IMR-90 (cell line): ENCODE data around the gene KCNS1. TPM values are rescaled to one million over a fixed set of nuclear protein-coding genes. Genes with fewer than 3 reads are reported as not detected.
A peak's percentile ranks its signal among the peaks of the same experiment; 100 is the strongest.

ENCODE experiments used
- ATAC-seq: fragments of 200-7000 bp; cut with Tn5 transposase; 2 replicates; pipeline ENCODE4 v1.9.1; 2020; ENCODE audit warnings: low read depth, mild to moderate bottlenecking, moderate library complexity
- BruUV-seq: library from RNA; stranded (reverse); fragments of 400-500 nt; replicated peaks from 2 replicates; lab custom pipeline; 2021; lab: Mats Ljungman, UMichigan
- CTCF ChIA-PET: fragments of 300-600 bp; formaldehyde crosslinking; extraction: SDS; loops from one replicate; lab custom pipeline; 2021; ENCODE audit warnings: antibody characterized with exemption; lab: Yijun Ruan, JAX
- POLR2A ChIA-PET: fragments of 300-600 bp; sonication (Branson Sonifier 250); formaldehyde crosslinking; loops from one replicate; lab custom pipeline; 2022; ENCODE audit warnings: antibody characterized with exemption; ENCODE audit not compliant: unreplicated experiment; lab: Charles Lee
- DNase-seq: peaks from one replicate; pipeline ENCODE4 v3.0.0; 2013
- H2AFZ ChIP-seq: replicated peaks from 2 replicates; pipeline ENCODE3; 2013; ENCODE audit warnings: low read length, mild to moderate bottlenecking; ENCODE audit not compliant: poor library complexity
- H2AK5ac ChIP-seq: 2 replicates; pipeline ENCODE4 v1.6.1; 2013; ENCODE audit warnings: low read depth, low read length, inconsistent platforms
- H2AK9ac ChIP-seq: replicated peaks from 2 replicates; pipeline ENCODE3; 2013; ENCODE audit warnings: mild to moderate bottlenecking, low read depth, low read length, moderate library complexity; ENCODE audit not compliant: poor library complexity
- H2BK120ac ChIP-seq: 2 replicates; pipeline ENCODE4 v1.6.1; 2013; ENCODE audit warnings: low read depth, low read length, inconsistent platforms
- H2BK15ac ChIP-seq: 3 replicates; pipeline ENCODE4 v1.6.1; 2013; ENCODE audit warnings: low read depth, low read length, inconsistent platforms
- H2BK20ac ChIP-seq: 2 replicates; pipeline ENCODE4 v1.6.1; 2013; ENCODE audit warnings: low read depth, mild to moderate bottlenecking, inconsistent platforms, low read length, moderate library complexity
- H2BK5ac ChIP-seq: 2 replicates; pipeline ENCODE4 v1.6.1; 2013; ENCODE audit warnings: mild to moderate bottlenecking, low read depth, low read length, inconsistent platforms; ENCODE audit not compliant: poor library complexity, severe bottlenecking
- H3K14ac ChIP-seq: replicated peaks from 2 replicates; pipeline ENCODE4 v1.6.1; 2013; ENCODE audit warnings: low read depth, low read length, inconsistent platforms
- H3K18ac ChIP-seq: 2 replicates; pipeline ENCODE4 v1.6.1; 2013; ENCODE audit warnings: low read depth, low read length, control low read depth
- H3K23ac ChIP-seq: 2 replicates; pipeline ENCODE4 v1.6.1; 2013; ENCODE audit warnings: low read depth, low read length, inconsistent platforms
- H3K27ac ChIP-seq: 2 replicates; pipeline ENCODE4 v1.5.1; 2013; ENCODE audit warnings: mild to moderate bottlenecking, control low read depth, low read length; ENCODE audit not compliant: insufficient read depth
- H3K27me3 ChIP-seq: 2 replicates; pipeline ENCODE4 v1.6.1; 2013; ENCODE audit warnings: low read length; ENCODE audit not compliant: control insufficient read depth, insufficient read depth
- H3K36me3 ChIP-seq: 2 replicates; pipeline ENCODE4 v1.6.1; 2013; ENCODE audit warnings: low read length, mixed read lengths; ENCODE audit not compliant: control insufficient read depth, insufficient read depth
- H3K4ac ChIP-seq: 2 replicates; pipeline ENCODE4 v1.6.1; 2013; ENCODE audit warnings: low read depth, low read length, inconsistent platforms
- H3K4me1 ChIP-seq: 2 replicates; pipeline ENCODE4 v1.6.1; 2013; ENCODE audit warnings: low read length, mixed read lengths; ENCODE audit not compliant: control insufficient read depth, insufficient read depth
- H3K4me2 ChIP-seq: 2 replicates; pipeline ENCODE4 v1.6.1; 2013; ENCODE audit warnings: low read depth, mild to moderate bottlenecking, control low read depth, low read length, moderate library complexity
- H3K4me3 ChIP-seq: 2 replicates; pipeline ENCODE4 v1.5.1; 2013; ENCODE audit warnings: low read depth, mild to moderate bottlenecking, control low read depth, low read length, moderate library complexity; ENCODE audit not compliant: insufficient read depth
- H3K56ac ChIP-seq: 2 replicates; pipeline ENCODE4 v1.6.1; 2013; ENCODE audit warnings: low read length, inconsistent platforms; ENCODE audit not compliant: insufficient read depth; ENCODE audit errors: extremely low read depth
- H3K79me1 ChIP-seq, 2 experiments: 2 replicates each; pipeline ENCODE4 v1.6.1; 2013; ENCODE audit warnings: low read length in 2 of 2, inconsistent platforms in 1 of 2, low read depth in 1 of 2
- H3K9ac ChIP-seq: 2 replicates; pipeline ENCODE4 v1.6.1; 2013; ENCODE audit warnings: low read depth, low read length, control low read depth
- H3K9me1 ChIP-seq: 2 replicates; pipeline ENCODE4 v1.6.1; 2013; ENCODE audit warnings: low read length, inconsistent platforms; ENCODE audit not compliant: insufficient read depth
- H3K9me3 ChIP-seq: 2 replicates; pipeline ENCODE4 v1.6.1; 2013; ENCODE audit warnings: low read length; ENCODE audit not compliant: control insufficient read depth, insufficient read depth
- H4K20me1 ChIP-seq: 2 replicates; pipeline ENCODE4 v1.6.1; 2013; ENCODE audit warnings: low read length, inconsistent platforms; ENCODE audit not compliant: insufficient read depth
- H4K5ac ChIP-seq: 2 replicates; pipeline ENCODE4 v1.6.1; 2013; ENCODE audit warnings: mild to moderate bottlenecking, low read depth, low read length, control low read depth
- H4K8ac ChIP-seq, 2 experiments: 2 replicates each; pipeline ENCODE4 v1.6.1; 2013; ENCODE audit warnings: low read depth in 2 of 2, low read length in 2 of 2, control low read depth in 1 of 2, inconsistent platforms in 1 of 2
- H4K91ac ChIP-seq: 2 replicates; pipeline ENCODE4 v1.6.1; 2013; ENCODE audit warnings: low read depth, low read length, inconsistent platforms; ENCODE audit not compliant: insufficient read depth
- BHLHE40 ChIP-seq: fragments of 150-350 bp; IDR thresholded peaks from 2 replicates; pipeline ENCODE4 v1.6.1; 2016; ENCODE audit warnings: mild to moderate bottlenecking, low read depth, low read length
- CEBPB ChIP-seq: IDR thresholded peaks from 2 replicates; pipeline ENCODE4 v1.6.1; 2012; ENCODE audit warnings: low read depth, low read length, improper control_type of control experiment
- CHD1 ChIP-seq: IDR thresholded peaks from 2 replicates; pipeline ENCODE4 v1.6.1; 2012; ENCODE audit warnings: low read depth, low read length, improper control_type of control experiment
- FOS ChIP-seq: fragments of 150-350 bp; IDR thresholded peaks from 2 replicates; pipeline ENCODE4 v1.6.1; 2016; ENCODE audit warnings: low read depth, low read length
- MAFK ChIP-seq: IDR thresholded peaks from 2 replicates; pipeline ENCODE4 v1.6.1; 2012; ENCODE audit warnings: low read depth, low read length, improper control_type of control experiment
- MAZ ChIP-seq: IDR thresholded peaks from 2 replicates; pipeline ENCODE4 v1.6.1; 2012; ENCODE audit warnings: low read depth, mild to moderate bottlenecking, low read length, improper control_type of control experiment, moderate library complexity, borderline replicate concordance
- MXI1 ChIP-seq: IDR thresholded peaks from 2 replicates; pipeline ENCODE4 v1.6.1; 2012; ENCODE audit warnings: low read depth, mild to moderate bottlenecking, low read length, moderate library complexity, borderline replicate concordance
- NFE2L2 ChIP-seq: fragments of 150-350 bp; IDR thresholded peaks from 2 replicates; pipeline ENCODE4 v1.6.1; 2016; ENCODE audit warnings: low read depth, mild to moderate bottlenecking, low read length
- POLR2A ChIP-seq: IDR thresholded peaks from 2 replicates; pipeline ENCODE4 v1.6.1; 2012; ENCODE audit warnings: mild to moderate bottlenecking, low read depth, low read length
- RAD21 ChIP-seq: IDR thresholded peaks from 2 replicates; pipeline ENCODE4 v1.6.1; 2012; ENCODE audit warnings: low read length, improper control_type of control experiment
- RCOR1 ChIP-seq: IDR thresholded peaks from 2 replicates; pipeline ENCODE4 v1.6.1; 2012; ENCODE audit warnings: mild to moderate bottlenecking, low read length, improper control_type of control experiment; ENCODE audit not compliant: insufficient replicate concordance
- RFX5 ChIP-seq: IDR thresholded peaks from 2 replicates; pipeline ENCODE4 v1.8.0; 2012; ENCODE audit warnings: low read depth, mild to moderate bottlenecking, low read length, moderate library complexity
- SMC3 ChIP-seq: fragments of 150-350 bp; IDR thresholded peaks from 2 replicates; pipeline ENCODE4 v1.6.1; 2016; ENCODE audit warnings: low read depth, mild to moderate bottlenecking, antibody characterized with exemption, low read length, moderate library complexity
- WGBS, 2 experiments: methylation state at CpG; one replicate each; pipeline versions ENCODE4 v1.1.5 to v1.1.7; 2013; ENCODE audit warnings: missing lambda C conversion rate in 2 of 2; ENCODE audit not compliant: insufficient read length in 1 of 2; ENCODE audit errors: extremely low coverage in 2 of 2; 5-methylcytosine and 5-hydroxymethylcytosine counted together
- dilution Hi-C: fragments of 300-500 bp; cut with HindIII; formaldehyde crosslinking; loops from one replicate; pipeline ENCODE4 v1.14.3; 2018; ENCODE audit warnings: low sequenced_read_pairs; ENCODE audit not compliant: unreplicated experiment
- in situ Hi-C: fragments of 300-500 bp; cut with MboI; formaldehyde crosslinking; loops from 3 replicates; pipeline ENCODE4 v1.14.3; 2019; ENCODE audit warnings: low sequenced_read_pairs, inconsistent platforms, mixed read lengths
- intact Hi-C: fragments of 100-400 bp; cut with micrococcal nuclease; formaldehyde crosslinking; loops from 2 replicates; pipeline ENCODE4 v1.10.0; 2022
- polyA plus RNA-seq, 3 experiments: library from polyadenylated mRNA; depleted of rRNA; stranded (reverse); fragments of >200 nt; gene quantifications; 2 replicates each; pipeline ENCODE4 v1.2.3, GENCODE V29; 2012; ENCODE audit warnings: low replicate concordance in 1 of 3
- total RNA-seq: library from RNA; depleted of rRNA; stranded (reverse); fragments of >200 nt; gene quantifications from 2 replicates; pipeline ENCODE4 v1.2.3, GENCODE V29; 2012
- TF ChIP-seq, protein P1 (sequence below): conservative IDR thresholded peaks from 2 replicates; pipeline ENCODE4 v1.5.1; 2012; ENCODE audit warnings: mild to moderate bottlenecking, low read depth, low read length, improper control_type of control experiment
- TF ChIP-seq, protein P2 (sequence below): fragments of 150-350 bp; IDR thresholded peaks from 2 replicates; pipeline ENCODE4 v1.6.1; 2017; ENCODE audit warnings: mild to moderate bottlenecking, antibody characterized with exemption, low read length, low read depth

The KCNS1 gene
- total and polyA plus RNA-seq, 2 of the 4 experiments (the other 2 are of a cell fraction) = 0.54 to 0.62 TPM

DNA sequence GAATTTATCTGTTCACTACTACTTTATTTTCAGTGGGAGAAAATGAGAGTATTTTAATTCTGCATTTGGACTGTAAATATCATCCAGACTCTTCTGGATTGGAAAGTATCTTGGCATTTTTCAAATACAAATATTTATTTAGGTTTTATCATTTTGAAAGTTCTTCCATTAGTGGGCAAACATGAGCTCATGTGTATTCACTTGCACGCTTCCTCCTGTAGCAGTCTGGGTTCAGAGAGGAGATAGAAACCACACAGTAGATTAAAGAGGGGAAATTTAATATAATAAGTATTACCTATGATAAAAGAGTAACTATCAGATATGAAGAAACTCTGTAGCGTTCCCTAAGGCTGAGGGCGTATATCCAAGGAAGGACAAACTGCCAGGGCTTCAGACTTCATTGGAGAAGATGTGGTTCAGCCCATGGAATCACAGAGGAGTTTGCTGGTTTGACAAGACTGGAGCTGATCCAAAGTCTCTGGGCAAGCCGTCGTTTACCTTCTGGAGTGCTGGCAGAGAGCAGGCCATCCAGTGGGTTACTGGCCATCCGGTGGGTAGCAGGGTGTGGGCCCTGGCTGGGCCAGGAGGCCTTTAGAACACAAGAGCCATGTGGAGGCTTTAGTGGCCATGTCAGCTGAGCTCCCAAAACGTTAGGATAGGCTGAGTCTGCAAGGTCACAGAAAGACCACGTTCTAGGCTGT is 44.3 kb downstream of the KCNS1 start:
- Histone ChIP-seq H2BK5ac (no peak overlapping the region), H3K27me3 (no peaks in the 10 kb centered on the region), H3K14ac (no peak overlapping the region), H3K27ac (no peak overlapping the region), H4K5ac (peak overlapping the region; percentile 2; the same call in 1 of the 2 replicates), H3K9me3 (no peaks in the 10 kb centered on the region), H2BK15ac (no peak overlapping the region), H2AK5ac (0 out of 2 replicates have a peak overlapping the region, but pooled peaks have one; percentile 21), H3K36me3 (peaks cover 3% of the 10 kb centered on the region), H3K56ac (no peak overlapping the region), H3K23ac (no peak overlapping the region), H2BK120ac (no peak overlapping the region), H4K20me1 (no peaks in the 10 kb centered on the region), H2AFZ (no peak overlapping the region), H3K4ac (0 out of 2 replicates have a peak overlapping the region, but pooled peaks have one; percentile 18), H2BK20ac (no peak overlapping the region), H3K4me1 (peaks cover 16% of the 10 kb centered on the region), H3K4me2 (no peak overlapping the region), H4K8ac (no peak overlapping the region), H3K4me3 (no peak overlapping the region), H2AK9ac (no peak overlapping the region), H3K9me1 (peaks cover 9% of the 10 kb centered on the region), H3K9ac (no peak overlapping the region), H4K91ac (no peak overlapping the region; the same call in 1 of the 2 replicates), H3K18ac (peak overlapping the region; percentile 35; the same call in 1 of the 2 replicates), H3K79me1 (peaks cover 11 to 15% of the 10 kb centered on the region in 2 experiments; a peak in 3 of 4 replicates)
- WGBS, 2 experiments = 100% methylated on average over 3 of the region's 8 CpGs; no CpG with 5 or more reads in 1 of the 2 experiments
- DNase-seq (no peak), ATAC-seq (no peak)
- ChIA-PET POLR2A (no interaction called here), CTCF (interaction anchor here (1.0 kb wide), 1 partner anchor 14 kb away, joined by 3 read pairs; no protein-coding TSS in a partner anchor)
- in situ Hi-C loops = no loop called here
- no TSS peak for BruUV-seq
- intact Hi-C loops = no loop called here
- dilution Hi-C loops = no loop called here
- TF ChIP-seq MXI1 (no peak), RCOR1 (no peak), FOS (no peak), POLR2A (no peak), SMC3 (no peak), RAD21 (no peak), CEBPB (no peak), MAFK (no peak), CHD1 (no peak), RFX5 (no peak), BHLHE40 (no peak), MAZ (no peak), NFE2L2 (no peak)
- TF ChIP-seq, protein P1, sequence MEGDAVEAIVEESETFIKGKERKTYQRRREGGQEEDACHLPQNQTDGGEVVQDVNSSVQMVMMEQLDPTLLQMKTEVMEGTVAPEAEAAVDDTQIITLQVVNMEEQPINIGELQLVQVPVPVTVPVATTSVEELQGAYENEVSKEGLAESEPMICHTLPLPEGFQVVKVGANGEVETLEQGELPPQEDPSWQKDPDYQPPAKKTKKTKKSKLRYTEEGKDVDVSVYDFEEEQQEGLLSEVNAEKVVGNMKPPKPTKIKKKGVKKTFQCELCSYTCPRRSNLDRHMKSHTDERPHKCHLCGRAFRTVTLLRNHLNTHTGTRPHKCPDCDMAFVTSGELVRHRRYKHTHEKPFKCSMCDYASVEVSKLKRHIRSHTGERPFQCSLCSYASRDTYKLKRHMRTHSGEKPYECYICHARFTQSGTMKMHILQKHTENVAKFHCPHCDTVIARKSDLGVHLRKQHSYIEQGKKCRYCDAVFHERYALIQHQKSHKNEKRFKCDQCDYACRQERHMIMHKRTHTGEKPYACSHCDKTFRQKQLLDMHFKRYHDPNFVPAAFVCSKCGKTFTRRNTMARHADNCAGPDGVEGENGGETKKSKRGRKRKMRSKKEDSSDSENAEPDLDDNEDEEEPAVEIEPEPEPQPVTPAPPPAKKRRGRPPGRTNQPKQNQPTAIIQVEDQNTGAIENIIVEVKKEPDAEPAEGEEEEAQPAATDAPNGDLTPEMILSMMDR = no peak
- TF ChIP-seq, protein P2, sequence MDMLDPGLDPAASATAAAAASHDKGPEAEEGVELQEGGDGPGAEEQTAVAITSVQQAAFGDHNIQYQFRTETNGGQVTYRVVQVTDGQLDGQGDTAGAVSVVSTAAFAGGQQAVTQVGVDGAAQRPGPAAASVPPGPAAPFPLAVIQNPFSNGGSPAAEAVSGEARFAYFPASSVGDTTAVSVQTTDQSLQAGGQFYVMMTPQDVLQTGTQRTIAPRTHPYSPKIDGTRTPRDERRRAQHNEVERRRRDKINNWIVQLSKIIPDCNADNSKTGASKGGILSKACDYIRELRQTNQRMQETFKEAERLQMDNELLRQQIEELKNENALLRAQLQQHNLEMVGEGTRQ = no peak
